Measurements from ENCODE around the gene LMO1. TPM values are rescaled to one million over a fixed set of nuclear protein-coding genes. Genes with fewer than 3 reads are reported as not detected.

Gene LMO1
- total and polyA plus RNA-seq, 2 of the 13 experiments (the other 11 are each of a cell fraction or from before 2014, with no cell fraction given) = not detected

DNA sequence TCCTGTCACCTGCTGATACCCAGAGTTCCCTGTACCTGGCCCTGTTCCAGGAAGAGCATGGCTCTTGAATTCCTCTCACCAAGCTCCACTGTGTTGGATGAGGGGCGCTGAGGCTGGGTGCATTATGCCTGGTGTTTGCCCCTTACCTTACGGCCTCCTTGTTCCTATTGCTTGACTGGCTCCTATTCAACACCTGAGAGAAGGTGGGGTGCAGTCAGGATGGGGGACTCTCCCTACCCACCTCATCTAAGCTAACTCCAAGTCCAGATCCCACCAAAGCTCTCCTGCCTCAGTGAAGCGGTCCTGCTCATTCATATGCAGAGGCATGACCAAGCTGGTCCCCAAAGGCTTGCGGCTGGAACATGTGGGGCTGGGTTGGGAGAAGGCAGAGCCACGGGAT lies 59.1 kb downstream of the LMO1 start:
- in situ Hi-C loops (cut with HindIII; ENCODE audit: extremely low pct_ligation_motif_present, low pct_unique_long_range_greater_than_20kb) (no loop called here), intact Hi-C loops (cut with micrococcal nuclease; ENCODE audit: unreplicated experiment) (no loop called here)
- FAIRE-seq (no peak), ATAC-seq (no peak), DNase-seq (ENCODE audit: low spot score) (no peak)
- no peak overlapping the region for H3K4me2 ChIP-seq (ENCODE audit: low read depth, low read length)
- ChIA-PET CTCF (ENCODE audit: low intra/inter-chr PET ratio, low total read pairs) (no interaction called here), POLR2A (no interaction called here)
- WGBS (ENCODE audit: low lambda C conversion rate) = 2% methylated on average over 4 of the region's 5 CpGs
- no peaks in the 10 kb centered on the region for H3K4me1 ChIP-seq (ENCODE audit: insufficient read depth, low read length)
- H4K20me1 ChIP-seq (ENCODE audit: insufficient read depth, low read length) = no peaks in the 10 kb centered on the region
- no peak overlapping the region for H3K9ac ChIP-seq (ENCODE audit: insufficient read depth, low read depth, low read length)
- peaks cover 3 to 41% of the 10 kb centered on the region in 2 experiments; a peak in 3 of 5 replicates for H3K27me3 ChIP-seq (ENCODE audit: control insufficient read depth in 1 of 2, insufficient read depth in 2 of 2, low read length in 2 of 2)
- no peak for TF ChIP-seq SSRP1 (CRISPR knock-in tag; IDR thresholded peaks at IDR 0.05)
- TF ChIP-seq MLLT10 (CRISPR knock-in tag; IDR thresholded peaks at IDR 0.05) = no peak
- H3K9me3 ChIP-seq (ENCODE audit: low read length) = no peaks in the 10 kb centered on the region
- H3K79me2 ChIP-seq (ENCODE audit: insufficient read depth, low read length) = no peaks in the 10 kb centered on the region
- H2AFZ ChIP-seq (ENCODE audit: low read length) = no peak overlapping the region
- no TSS peak for BruUV-seq (replicated peaks)
- H3K4me3 ChIP-seq (replicated peaks in 1 of 3; ENCODE audit: insufficient read depth in 1 of 3, low read depth in 2 of 3, low read length in 3 of 3) = no peak overlapping the region
- no peak overlapping the region for H3K27ac ChIP-seq (ENCODE audit: extremely low read length, insufficient read depth, low read length)
- no peaks in the 10 kb centered on the region for H3K36me3 ChIP-seq (replicated peaks in 1 of 2; ENCODE audit: control insufficient read depth in 1 of 2, insufficient read depth in 2 of 2, low read length in 2 of 2)

DNA sequence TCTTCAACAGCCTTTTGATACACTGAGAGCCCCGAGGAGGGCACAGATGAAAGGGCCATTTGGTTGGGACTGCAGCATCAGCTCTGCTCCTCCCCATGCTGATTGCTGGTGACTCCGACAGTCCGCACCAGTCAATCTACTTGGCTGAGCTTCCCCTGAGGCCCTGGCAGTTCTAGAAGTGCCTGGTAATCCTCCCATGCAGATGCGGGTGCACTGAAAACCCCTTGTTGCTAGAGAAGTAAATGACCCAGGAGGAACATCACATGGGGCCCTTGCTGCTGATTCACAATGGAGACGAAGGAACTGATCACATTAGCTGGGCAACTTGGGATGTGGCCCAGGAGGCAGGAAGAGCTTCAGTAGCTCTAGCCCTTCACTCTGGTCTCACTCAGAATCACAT lies 59.7 kb downstream of the LMO1 start:
- no peaks in the 10 kb centered on the region for H3K36me3 ChIP-seq (replicated peaks in 1 of 2; ENCODE audit: control insufficient read depth in 1 of 2, insufficient read depth in 2 of 2, low read length in 2 of 2)
- ATAC-seq = no peak
- ChIA-PET POLR2A (no interaction called here), CTCF (ENCODE audit: low intra/inter-chr PET ratio, low total read pairs) (no interaction called here)
- in situ Hi-C loops (cut with HindIII; ENCODE audit: extremely low pct_ligation_motif_present, low pct_unique_long_range_greater_than_20kb) = no loop called here
- H3K4me2 ChIP-seq (ENCODE audit: low read depth, low read length) = no peak overlapping the region
- H3K9me3 ChIP-seq (ENCODE audit: low read length) = no peaks in the 10 kb centered on the region
- 18% methylated on average over 4 of the region's 5 CpGs for WGBS (ENCODE audit: low lambda C conversion rate)
- H3K9ac ChIP-seq (ENCODE audit: insufficient read depth, low read depth, low read length) = no peak overlapping the region
- H3K27ac ChIP-seq (ENCODE audit: extremely low read length, insufficient read depth, low read length) = no peak overlapping the region
- no peak for FAIRE-seq
- no peaks in the 10 kb centered on the region for H3K4me1 ChIP-seq (ENCODE audit: insufficient read depth, low read length)
- no peaks in the 10 kb centered on the region for H3K79me2 ChIP-seq (ENCODE audit: insufficient read depth, low read length)
- H3K27me3 ChIP-seq (ENCODE audit: control insufficient read depth in 1 of 2, insufficient read depth in 2 of 2, low read length in 2 of 2) = peaks cover 3 to 41% of the 10 kb centered on the region in 2 experiments; a peak in 3 of 5 replicates
- H3K4me3 ChIP-seq (replicated peaks in 1 of 3; ENCODE audit: insufficient read depth in 1 of 3, low read depth in 2 of 3, low read length in 3 of 3) = no peak overlapping the region
- H4K20me1 ChIP-seq (ENCODE audit: insufficient read depth, low read length) = no peaks in the 10 kb centered on the region
- no TSS peak for BruUV-seq (replicated peaks)
- intact Hi-C loops (cut with micrococcal nuclease; ENCODE audit: unreplicated experiment) = no loop called here
- no peak for DNase-seq (ENCODE audit: low spot score)
- TF ChIP-seq TEAD3 (CRISPR knock-in tag; optimal IDR thresholded peaks at IDR 0.05; ENCODE audit: borderline replicate concordance) = no peak
- no peak for TF ChIP-seq SP4 (CRISPR knock-in tag; IDR thresholded peaks at IDR 0.05)
- no peak for TF ChIP-seq ZC3H13 (CRISPR knock-in tag; IDR thresholded peaks at IDR 0.05)
- TF ChIP-seq, protein P1, sequence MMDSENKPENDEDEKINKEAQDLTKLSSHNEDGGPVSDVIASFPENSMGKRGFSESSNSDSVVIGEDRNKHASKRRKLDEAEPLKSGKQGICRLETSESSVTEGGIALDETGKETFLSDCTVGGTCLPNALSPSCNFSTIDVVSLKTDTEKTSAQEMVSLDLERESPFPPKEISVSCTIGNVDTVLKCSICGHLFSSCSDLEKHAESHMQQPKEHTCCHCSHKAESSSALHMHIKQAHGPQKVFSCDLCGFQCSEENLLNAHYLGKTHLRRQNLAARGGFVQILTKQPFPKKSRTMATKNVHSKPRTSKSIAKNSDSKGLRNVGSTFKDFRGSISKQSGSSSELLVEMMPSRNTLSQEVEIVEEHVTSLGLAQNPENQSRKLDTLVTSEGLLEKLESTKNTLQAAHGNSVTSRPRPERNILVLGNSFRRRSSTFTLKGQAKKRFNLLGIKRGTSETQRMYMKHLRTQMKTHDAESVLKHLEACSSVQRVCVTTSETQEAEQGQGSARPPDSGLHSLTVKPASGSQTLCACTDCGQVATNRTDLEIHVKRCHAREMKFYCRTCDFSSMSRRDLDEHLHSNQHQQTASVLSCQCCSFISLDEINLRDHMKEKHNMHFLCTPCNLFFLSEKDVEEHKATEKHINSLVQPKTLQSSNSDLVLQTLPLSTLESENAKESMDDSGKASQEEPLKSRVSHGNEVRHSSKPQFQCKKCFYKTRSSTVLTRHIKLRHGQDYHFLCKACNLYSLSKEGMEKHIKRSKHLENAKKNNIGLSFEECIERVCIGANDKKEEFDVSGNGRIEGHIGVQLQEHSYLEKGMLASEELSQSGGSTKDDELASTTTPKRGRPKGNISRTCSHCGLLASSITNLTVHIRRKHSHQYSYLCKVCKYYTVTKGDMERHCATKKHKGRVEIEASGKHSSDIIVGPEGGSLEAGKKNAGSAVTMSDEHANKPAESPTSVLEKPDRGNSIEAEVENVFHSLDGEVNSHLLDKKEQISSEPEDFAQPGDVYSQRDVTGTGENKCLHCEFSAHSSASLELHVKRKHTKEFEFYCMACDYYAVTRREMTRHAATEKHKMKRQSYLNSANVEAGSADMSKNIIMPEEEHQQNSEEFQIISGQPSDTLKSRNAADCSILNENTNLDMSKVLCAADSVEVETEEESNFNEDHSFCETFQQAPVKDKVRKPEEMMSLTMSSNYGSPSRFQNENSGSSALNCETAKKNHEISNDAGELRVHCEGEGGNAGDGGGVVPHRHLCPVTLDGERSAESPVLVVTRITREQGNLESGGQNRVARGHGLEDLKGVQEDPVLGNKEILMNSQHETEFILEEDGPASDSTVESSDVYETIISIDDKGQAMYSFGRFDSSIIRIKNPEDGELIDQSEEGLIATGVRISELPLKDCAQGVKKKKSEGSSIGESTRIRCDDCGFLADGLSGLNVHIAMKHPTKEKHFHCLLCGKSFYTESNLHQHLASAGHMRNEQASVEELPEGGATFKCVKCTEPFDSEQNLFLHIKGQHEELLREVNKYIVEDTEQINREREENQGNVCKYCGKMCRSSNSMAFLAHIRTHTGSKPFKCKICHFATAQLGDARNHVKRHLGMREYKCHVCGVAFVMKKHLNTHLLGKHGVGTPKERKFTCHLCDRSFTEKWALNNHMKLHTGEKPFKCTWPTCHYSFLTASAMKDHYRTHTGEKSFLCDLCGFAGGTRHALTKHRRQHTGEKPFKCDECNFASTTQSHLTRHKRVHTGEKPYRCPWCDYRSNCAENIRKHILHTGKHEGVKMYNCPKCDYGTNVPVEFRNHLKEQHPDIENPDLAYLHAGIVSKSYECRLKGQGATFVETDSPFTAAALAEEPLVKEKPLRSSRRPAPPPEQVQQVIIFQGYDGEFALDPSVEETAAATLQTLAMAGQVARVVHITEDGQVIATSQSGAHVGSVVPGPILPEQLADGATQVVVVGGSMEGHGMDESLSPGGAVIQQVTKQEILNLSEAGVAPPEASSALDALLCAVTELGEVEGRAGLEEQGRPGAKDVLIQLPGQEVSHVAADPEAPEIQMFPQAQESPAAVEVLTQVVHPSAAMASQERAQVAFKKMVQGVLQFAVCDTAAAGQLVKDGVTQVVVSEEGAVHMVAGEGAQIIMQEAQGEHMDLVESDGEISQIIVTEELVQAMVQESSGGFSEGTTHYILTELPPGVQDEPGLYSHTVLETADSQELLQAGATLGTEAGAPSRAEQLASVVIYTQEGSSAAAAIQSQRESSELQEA (CRISPR knock-in tag; IDR thresholded peaks at IDR 0.05; ENCODE audit: not compliant biosample characterization) = no peak
- TF ChIP-seq ERF (CRISPR knock-in tag; IDR thresholded peaks at IDR 0.05) = no peak
- no peak for TF ChIP-seq TOPORS (CRISPR knock-in tag; IDR thresholded peaks at IDR 0.05)
- no peak for TF ChIP-seq SMAD3 (CRISPR knock-in tag; IDR thresholded peaks at IDR 0.05)
- no peak overlapping the region for H2AFZ ChIP-seq (ENCODE audit: low read length)

All from HepG2 (cell line).